ENCODE measurements around the gene BAX.

- TF ChIP-seq CTCF (IDR thresholded peaks at IDR 0.05): no peak
- TF ChIP-seq EZH2 (IDR thresholded peaks at IDR 0.05; ENCODE audit: borderline replicate concordance, insufficient read depth, low read depth, low read length, poor library complexity, severe bottlenecking): no peak
These were observed 11.6 kb upstream of the BAX start for GRCh38 chr19:48943081-48943480.
